ENCODE results near the gene IL31RA.

Gene IL31RA

DNA sequence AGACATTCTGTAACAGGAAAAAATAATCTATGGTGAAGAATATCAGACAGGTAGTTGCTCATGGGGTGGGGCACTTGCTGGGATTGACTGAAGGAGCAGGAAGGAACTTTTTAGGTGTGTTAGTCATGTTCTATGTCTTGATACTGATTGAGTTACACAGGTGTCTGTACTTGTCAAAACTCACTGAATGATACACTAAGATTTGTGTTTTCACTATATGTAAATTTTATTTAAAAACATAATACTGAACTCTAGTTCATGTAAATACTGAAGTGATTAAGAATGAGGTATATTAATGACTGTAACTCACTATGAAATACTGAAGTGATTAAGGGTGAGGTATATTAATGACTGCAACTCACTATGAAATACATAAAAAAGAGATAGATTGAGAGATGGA, 115.1 kb downstream of the IL31RA start:
- peak; percentile 57 for DNase-seq (ENCODE audit: low read depth, low spot score)
- H3K27ac ChIP-seq = peak overlapping the region; percentile 58

DNA sequence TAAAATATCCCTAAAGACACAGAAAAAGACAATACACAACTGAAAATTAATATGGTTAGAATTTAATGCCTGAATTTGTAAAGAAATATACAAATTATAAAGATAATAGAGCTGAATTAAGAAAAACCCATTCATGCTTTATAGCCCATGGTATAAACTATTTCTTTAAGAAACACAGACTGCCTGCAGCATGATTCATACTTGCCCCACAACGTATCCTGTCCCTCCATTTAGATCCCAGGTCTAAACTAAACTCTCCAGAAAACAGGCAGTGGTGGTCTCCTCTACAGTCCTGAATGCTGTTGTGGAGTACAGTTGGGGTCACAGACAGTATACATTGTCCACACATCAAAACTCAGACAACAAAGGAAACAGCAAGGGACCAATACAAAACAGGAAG, 118.8 kb downstream of the IL31RA start:
- H3K27ac ChIP-seq = no peak overlapping the region
- no peak for DNase-seq (ENCODE audit: low read depth, low spot score)
